Measurements from ENCODE around the gene LTO1. TPM values are rescaled to one million over a fixed set of nuclear protein-coding genes. Genes with fewer than 3 reads are reported as not detected.

Gene LTO1
- total and polyA plus RNA-seq, 5 donors from 2014 or later, result 15.5 to 37.6 (median 18.0) TPM

DNA sequence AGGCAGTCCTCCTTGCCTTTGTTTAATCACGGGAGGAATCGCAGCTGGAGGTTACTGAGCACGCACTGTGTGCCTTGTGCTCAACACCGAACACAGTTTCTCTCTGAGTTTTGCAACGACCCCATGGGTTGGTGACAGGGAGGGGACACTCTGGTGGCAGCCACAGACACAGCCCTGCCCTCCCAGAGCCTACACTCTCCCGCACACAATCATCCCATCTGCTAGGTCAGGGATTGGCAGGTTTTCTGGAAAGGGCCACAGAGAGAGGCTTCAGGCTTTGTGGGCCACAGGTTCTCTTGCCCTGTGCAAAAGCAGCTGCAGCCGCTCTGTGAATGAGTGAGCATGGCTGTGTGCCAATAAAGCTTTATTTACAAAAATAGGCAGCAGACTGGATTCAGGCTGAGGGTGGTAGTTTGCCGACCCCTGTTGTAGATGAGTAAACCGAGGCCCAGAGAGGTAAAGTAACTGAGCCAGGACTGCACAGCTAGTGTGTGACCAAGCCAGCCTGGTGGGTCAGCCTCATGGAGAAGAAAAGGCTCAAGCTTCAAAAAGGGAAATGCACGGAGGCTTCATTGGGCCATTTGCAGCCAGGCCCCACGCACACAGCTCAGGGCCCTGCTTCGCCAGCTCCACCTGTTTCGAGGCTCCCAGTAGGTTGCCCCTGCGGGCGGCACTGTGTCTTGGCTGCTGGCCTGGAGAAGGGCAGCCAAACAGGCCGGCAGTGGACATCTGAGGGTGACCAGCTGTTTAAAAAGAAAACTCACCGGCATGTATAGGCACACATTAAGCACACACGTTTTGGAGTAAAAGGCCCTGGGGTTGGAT is 16.3 kb downstream of the LTO1 start:
- Mint-ChIP-seq H3K27ac (no peak overlapping the region), H3K9me3 (no peaks in the 10 kb centered on the region), H3K4me1 (peaks cover 0 to 3% (median 0%) of the 10 kb centered on the region in 4 donors), H3K36me3 (peaks cover 6% of the 10 kb centered on the region), H3K4me3 (peak overlapping the region in 1 of 4 donors; percentile 32), H3K27me3 (no peaks in the 10 kb centered on the region)
- no peaks in the 10 kb centered on the region for H3K27me3 ChIP-seq (ENCODE audit: control insufficient read depth, insufficient read depth, low read length)
- H3K36me3 ChIP-seq (ENCODE audit: control insufficient read depth, insufficient read depth, low read length), result peaks cover 9% of the 10 kb centered on the region
- H3K27ac ChIP-seq (ENCODE audit: insufficient read depth, low read length, poor library complexity, severe bottlenecking), result no peak overlapping the region
- no peak for DNase-seq
- H3K4me3 ChIP-seq (ENCODE audit: low read depth, low read length), result no peak overlapping the region
- H3K9me3 ChIP-seq (ENCODE audit: control insufficient read depth in 2 of 2, low read length in 2 of 2), result no peaks in the 10 kb centered on the region
- no peak for ATAC-seq (ENCODE audit: low read depth in 2 of 2)
- no peaks in the 10 kb centered on the region for H3K4me1 ChIP-seq (ENCODE audit: control insufficient read depth, insufficient read depth, low read length, poor library complexity, severe bottlenecking)

DNA sequence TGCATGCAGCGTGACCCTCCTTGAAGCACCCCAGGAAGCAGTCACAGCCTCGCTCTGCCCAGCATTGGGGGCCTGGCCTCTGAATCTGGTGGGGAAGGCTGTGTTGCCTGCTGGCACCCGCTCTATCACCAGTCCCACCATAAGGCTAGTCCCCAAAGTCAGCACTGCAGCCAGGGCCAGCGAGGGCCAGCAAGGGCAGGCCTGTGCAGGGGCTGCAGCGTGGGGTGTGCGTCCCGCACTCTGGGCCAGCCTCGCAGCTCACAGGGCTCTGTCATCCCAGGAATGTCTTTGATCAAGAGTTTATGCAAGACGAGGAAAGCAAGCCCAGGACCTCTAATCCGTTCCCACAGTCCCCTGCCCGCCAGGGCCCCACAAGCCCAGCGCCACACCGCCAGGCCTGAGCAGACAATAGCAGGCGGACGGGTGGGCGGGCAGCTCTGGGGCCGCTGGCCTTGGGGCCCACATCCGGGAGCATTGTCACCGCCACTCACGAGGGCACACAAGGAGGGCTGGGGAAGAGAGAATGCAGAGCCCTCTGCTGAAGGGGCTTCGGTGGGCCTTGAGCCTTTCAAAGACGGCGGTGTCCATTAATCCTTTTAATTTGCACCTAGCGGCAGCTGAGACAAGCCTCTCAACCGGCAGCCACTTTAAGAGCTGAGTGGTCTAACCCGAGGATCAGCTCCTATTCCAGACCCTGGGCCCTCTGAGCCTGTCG is 17.1 kb downstream of the LTO1 start:
- Histone ChIP-seq H3K27me3 (ENCODE audit: control insufficient read depth, insufficient read depth, low read length) (no peaks in the 10 kb centered on the region), H3K4me1 (ENCODE audit: control insufficient read depth, insufficient read depth, low read length, poor library complexity, severe bottlenecking) (no peaks in the 10 kb centered on the region), H3K4me3 (ENCODE audit: low read depth, low read length) (no peak overlapping the region), H3K36me3 (ENCODE audit: control insufficient read depth, insufficient read depth, low read length) (peaks cover 4% of the 10 kb centered on the region), H3K27ac (ENCODE audit: insufficient read depth, low read length, poor library complexity, severe bottlenecking) (no peak overlapping the region), H3K9me3 (ENCODE audit: control insufficient read depth in 2 of 2, low read length in 2 of 2) (no peaks in the 10 kb centered on the region)
- Mint-ChIP-seq H3K9me3 (no peaks in the 10 kb centered on the region), H3K36me3 (peaks cover 2% of the 10 kb centered on the region), H3K27ac (no peak overlapping the region), H3K4me1 (peaks cover 0 to 3% (median 0%) of the 10 kb centered on the region in 4 donors), H3K27me3 (no peaks in the 10 kb centered on the region), H3K4me3 (no peak overlapping the region)
- DNase-seq (no peak), ATAC-seq (ENCODE audit: low read depth in 2 of 2) (no peak)

DNA sequence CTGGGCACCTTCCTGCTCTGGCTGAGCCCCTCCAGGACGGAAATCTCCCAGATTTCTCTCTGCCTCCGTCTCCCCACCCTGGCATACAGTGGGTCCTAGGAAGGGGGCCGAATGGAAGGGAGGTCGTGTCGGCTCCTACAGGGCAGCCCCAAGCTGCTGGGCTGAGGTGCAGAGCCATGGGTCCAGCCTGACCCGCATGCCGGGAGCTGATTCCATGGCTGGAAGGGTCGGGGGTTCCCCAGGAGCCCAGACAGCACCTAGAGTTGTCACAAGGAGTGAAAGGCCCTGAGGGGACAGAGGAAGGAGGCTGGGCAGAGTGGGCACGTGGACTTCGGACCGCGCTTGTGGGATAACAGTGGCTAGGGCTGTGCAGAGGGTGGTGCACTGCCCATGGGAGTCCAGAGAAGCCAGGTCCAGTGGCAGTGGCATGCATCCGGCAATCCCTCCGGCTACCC is 17.7 kb downstream of the LTO1 start:
- Histone ChIP-seq H3K36me3 (ENCODE audit: control insufficient read depth, insufficient read depth, low read length) (no peaks in the 10 kb centered on the region), H3K4me3 (ENCODE audit: low read depth, low read length) (no peak overlapping the region), H3K27me3 (ENCODE audit: control insufficient read depth, insufficient read depth, low read length) (no peaks in the 10 kb centered on the region), H3K4me1 (ENCODE audit: control insufficient read depth, insufficient read depth, low read length, poor library complexity, severe bottlenecking) (no peaks in the 10 kb centered on the region), H3K9me3 (ENCODE audit: control insufficient read depth in 2 of 2, low read length in 2 of 2) (no peaks in the 10 kb centered on the region), H3K27ac (ENCODE audit: insufficient read depth, low read length, poor library complexity, severe bottlenecking) (no peak overlapping the region)
- H3K9me3 Mint-ChIP-seq, result no peaks in the 10 kb centered on the region
- no peak for ATAC-seq (ENCODE audit: low read depth in 2 of 2)
- H3K27me3 Mint-ChIP-seq, result no peaks in the 10 kb centered on the region
- H3K27ac Mint-ChIP-seq, result no peak overlapping the region
- H3K36me3 Mint-ChIP-seq, result peaks cover 5% of the 10 kb centered on the region
- H3K4me1 Mint-ChIP-seq, result peaks cover 0 to 3% (median 0%) of the 10 kb centered on the region in 4 donors
- no peak for DNase-seq
- H3K4me3 Mint-ChIP-seq, result no peak overlapping the region

DNA sequence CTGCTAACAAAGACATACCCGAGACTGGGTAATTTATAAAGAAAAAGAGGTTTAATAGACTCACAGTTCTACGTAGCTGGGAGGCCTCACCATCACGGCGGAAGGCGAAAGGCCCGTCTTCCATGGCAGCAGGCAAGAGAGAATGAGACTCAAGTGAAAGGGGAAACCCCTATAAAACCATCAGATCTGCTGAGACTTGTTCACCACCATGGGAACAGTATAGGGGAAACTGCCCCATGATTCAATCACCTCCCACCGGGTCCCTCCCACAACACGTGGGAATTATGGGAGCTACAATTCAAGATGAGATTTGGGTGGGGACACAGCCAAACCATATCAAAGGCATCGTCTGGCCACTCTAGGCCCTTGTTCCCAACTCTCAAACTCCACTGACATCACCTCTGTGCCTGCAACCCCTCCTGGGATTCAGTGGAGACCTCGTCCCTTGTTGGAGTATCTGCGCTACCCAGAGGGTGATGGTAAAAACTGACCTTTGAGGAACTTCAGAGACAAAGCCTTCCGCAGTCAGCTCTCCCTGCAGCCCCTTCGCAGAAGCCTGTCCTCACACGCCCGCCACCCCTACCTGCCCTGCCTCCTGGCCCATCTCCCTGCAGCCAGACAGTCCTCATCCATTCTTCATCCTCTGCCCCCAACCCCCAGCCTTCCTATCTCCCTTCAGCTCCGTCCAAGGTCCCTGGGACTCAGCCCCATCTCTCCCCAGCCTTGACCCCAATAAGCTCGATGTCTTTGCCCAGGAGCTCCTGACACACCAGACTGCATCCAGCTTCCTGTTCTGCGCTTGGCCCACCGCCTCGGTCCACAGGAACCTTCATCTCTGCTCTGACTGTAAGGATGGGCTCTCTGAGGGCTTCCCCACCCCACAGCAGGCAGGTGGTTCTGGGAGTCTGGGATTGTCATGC is 18.4 kb downstream of the LTO1 start:
- H3K36me3 Mint-ChIP-seq, result peaks cover 5% of the 10 kb centered on the region
- Histone ChIP-seq H3K4me3 (ENCODE audit: low read depth, low read length) (no peak overlapping the region), H3K36me3 (ENCODE audit: control insufficient read depth, insufficient read depth, low read length) (no peaks in the 10 kb centered on the region), H3K4me1 (ENCODE audit: control insufficient read depth, insufficient read depth, low read length, poor library complexity, severe bottlenecking) (no peaks in the 10 kb centered on the region), H3K27me3 (ENCODE audit: control insufficient read depth, insufficient read depth, low read length) (no peaks in the 10 kb centered on the region), H3K9me3 (ENCODE audit: control insufficient read depth in 2 of 2, low read length in 2 of 2) (no peaks in the 10 kb centered on the region), H3K27ac (ENCODE audit: insufficient read depth, low read length, poor library complexity, severe bottlenecking) (no peak overlapping the region)
- no peak overlapping the region for H3K4me3 Mint-ChIP-seq
- H3K27ac Mint-ChIP-seq, result no peak overlapping the region
- ATAC-seq (ENCODE audit: low read depth in 2 of 2) (no peak), DNase-seq (no peak)
- H3K27me3 Mint-ChIP-seq, result no peaks in the 10 kb centered on the region
- H3K4me1 Mint-ChIP-seq, result peaks cover 0 to 3% (median 0%) of the 10 kb centered on the region in 4 donors
- H3K9me3 Mint-ChIP-seq, result no peaks in the 10 kb centered on the region

DNA sequence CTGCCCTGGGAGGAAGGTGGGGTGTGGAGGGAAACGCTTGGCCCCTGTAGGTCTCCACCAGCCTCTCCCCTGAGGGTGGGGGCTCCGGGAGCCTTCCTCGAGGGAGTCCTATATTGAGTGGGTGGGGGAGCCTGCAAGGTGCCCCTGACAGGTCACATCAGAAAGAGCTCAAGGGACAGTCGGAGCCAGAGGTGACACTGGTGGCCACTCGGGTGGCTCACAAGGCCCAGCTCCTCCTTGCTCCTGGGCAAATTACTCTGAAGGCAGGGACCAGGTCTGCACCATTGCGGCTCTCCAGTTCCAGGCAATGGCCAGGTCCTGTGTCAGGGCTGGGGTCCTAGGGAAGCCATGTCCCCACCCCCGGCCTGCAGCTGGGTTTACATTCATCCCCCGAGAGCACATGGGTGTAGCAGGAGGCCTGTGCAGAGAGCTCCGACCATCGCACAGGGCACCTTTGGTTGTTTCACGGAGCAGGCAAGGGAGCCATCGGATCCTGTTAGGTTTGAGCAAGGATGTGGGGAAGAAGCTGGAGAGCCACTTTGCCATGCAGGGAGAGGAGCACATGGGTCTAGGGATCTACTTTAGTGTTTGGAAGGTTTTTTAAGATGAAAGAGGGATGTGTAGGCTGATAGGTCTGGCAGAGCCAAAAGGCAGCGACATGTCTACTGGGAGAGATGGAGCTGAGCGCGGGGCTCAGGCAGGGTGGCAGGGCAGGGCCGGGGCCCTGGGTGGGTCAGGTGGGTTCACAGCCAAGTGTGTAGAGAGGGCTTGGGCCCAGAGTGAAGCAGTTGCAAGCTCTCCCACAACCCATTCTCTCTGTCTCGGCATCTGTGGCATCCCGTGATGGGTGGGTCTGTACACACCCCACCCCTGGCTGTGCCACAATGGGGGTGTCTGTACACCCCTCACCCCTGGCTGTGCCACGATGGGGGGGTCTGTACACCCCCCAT is 19.4 kb downstream of the LTO1 start:
- H3K4me1 Mint-ChIP-seq, result peaks cover 0 to 3% (median 0%) of the 10 kb centered on the region in 4 donors

DNA sequence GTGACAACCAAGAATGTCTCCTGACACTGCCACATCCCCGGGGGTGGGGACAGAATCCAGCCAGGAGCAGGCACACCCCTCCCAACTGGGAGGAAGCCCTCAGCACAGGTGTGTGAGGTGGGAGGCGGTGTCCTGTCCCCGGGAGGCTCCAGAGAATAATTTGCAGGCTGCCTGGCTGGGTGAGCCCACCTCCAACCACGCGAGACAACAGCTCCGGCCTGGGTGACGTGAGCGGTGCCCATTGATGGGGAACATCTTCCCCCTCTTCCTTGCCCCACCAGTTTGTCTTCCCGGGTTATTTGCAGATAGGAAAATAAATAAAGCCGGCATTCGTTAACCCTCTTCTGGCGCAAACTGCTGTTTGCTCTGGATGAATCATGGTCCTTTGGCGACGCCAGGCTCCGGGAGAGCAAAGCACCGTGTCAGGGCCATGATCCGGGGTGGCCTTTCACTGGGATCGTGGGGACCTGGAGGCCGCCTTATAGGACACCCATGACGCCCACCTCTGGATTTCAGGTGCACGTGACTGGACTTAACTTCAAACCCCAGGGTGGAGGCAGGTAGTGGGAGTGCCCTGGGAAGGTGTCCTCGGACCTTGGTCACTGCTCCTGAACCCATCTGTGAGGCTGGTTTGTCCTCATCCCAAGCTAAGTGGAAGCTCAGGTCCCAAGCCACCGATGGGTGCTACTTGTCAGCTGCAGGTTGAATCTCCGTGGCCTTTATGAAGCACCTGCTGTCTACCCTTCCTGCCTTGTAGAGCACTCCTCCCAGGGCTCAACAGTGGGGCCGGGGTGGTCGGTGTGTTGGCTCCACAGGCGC is 20.3 kb downstream of the LTO1 start:
- Histone ChIP-seq H3K27me3 (ENCODE audit: control insufficient read depth, insufficient read depth, low read length) (no peaks in the 10 kb centered on the region), H3K4me3 (ENCODE audit: low read depth, low read length) (no peak overlapping the region), H3K4me1 (ENCODE audit: control insufficient read depth, insufficient read depth, low read length, poor library complexity, severe bottlenecking) (no peaks in the 10 kb centered on the region), H3K9me3 (ENCODE audit: control insufficient read depth in 2 of 2, low read length in 2 of 2) (no peaks in the 10 kb centered on the region), H3K36me3 (ENCODE audit: control insufficient read depth, insufficient read depth, low read length) (no peaks in the 10 kb centered on the region), H3K27ac (ENCODE audit: insufficient read depth, low read length, poor library complexity, severe bottlenecking) (no peak overlapping the region)
- Mint-ChIP-seq H3K9me3 (no peaks in the 10 kb centered on the region), H3K4me3 (no peak overlapping the region), H3K36me3 (peaks cover 5% of the 10 kb centered on the region), H3K4me1 (peaks cover 0 to 2% (median 0%) of the 10 kb centered on the region in 4 donors), H3K27me3 (no peaks in the 10 kb centered on the region), H3K27ac (no peak overlapping the region)
- no peak for DNase-seq
- ATAC-seq (ENCODE audit: low read depth in 2 of 2), result no peak

More for the DNA sequence above, 19.4 kb downstream of the LTO1 start:
- Histone ChIP-seq H3K27me3 (ENCODE audit: control insufficient read depth, insufficient read depth, low read length) (no peaks in the 10 kb centered on the region), H3K36me3 (ENCODE audit: control insufficient read depth, insufficient read depth, low read length) (no peaks in the 10 kb centered on the region), H3K4me1 (ENCODE audit: control insufficient read depth, insufficient read depth, low read length, poor library complexity, severe bottlenecking) (no peaks in the 10 kb centered on the region), H3K27ac (ENCODE audit: insufficient read depth, low read length, poor library complexity, severe bottlenecking) (no peak overlapping the region), H3K4me3 (ENCODE audit: low read depth, low read length) (no peak overlapping the region), H3K9me3 (ENCODE audit: control insufficient read depth in 2 of 2, low read length in 2 of 2) (no peaks in the 10 kb centered on the region)
- ATAC-seq (ENCODE audit: low read depth in 2 of 2), result no peak
- H3K27me3 Mint-ChIP-seq, result no peaks in the 10 kb centered on the region
- no peak overlapping the region for H3K4me3 Mint-ChIP-seq
- no peak overlapping the region for H3K27ac Mint-ChIP-seq
- no peaks in the 10 kb centered on the region for H3K9me3 Mint-ChIP-seq
- peaks cover 5% of the 10 kb centered on the region for H3K36me3 Mint-ChIP-seq
- no peak for DNase-seq

Data from CD4-positive, CD25-positive, alpha-beta regulatory T cell (primary cell).